GM12878 (cell line): Measurements from ENCODE around the gene INPP4B. TPM values are rescaled to one million over a fixed set of nuclear protein-coding genes. Genes with fewer than 3 reads are reported as not detected.

Experiments
- ATAC-seq: fragments of 200-7000 bp; cut with Tn5 transposase; 3 replicates; pipeline ENCODE4 v1.9.1; 2020; ENCODE audit warnings: mild to moderate bottlenecking, moderate library complexity
- BruUV-seq: library from RNA; stranded (reverse); fragments of 400-500 nt; replicated peaks from 2 replicates; lab custom pipeline; 2021; lab: Mats Ljungman, UMichigan
- CTCF ChIA-PET: fragments of 300-600 bp; sonication (Branson Sonifier 250); formaldehyde crosslinking; extraction: SDS; loops from one replicate; lab custom pipeline; 2021; ENCODE audit warnings: inconsistent platforms; lab: Yijun Ruan, JAX
- POLR2A ChIA-PET: fragments of 350-600 bp; formaldehyde crosslinking; extraction: SDS; loops from one replicate; lab custom pipeline; 2021; ENCODE audit warnings: inconsistent platforms; lab: Charles Lee
- RAD21 ChIA-PET: fragments of 300-600 bp; sonication (Branson Sonifier 250); formaldehyde crosslinking; loops from one replicate; lab custom pipeline; 2023; ENCODE audit warnings: antibody characterized with exemption; ENCODE audit not compliant: unreplicated experiment; lab: Charles Lee
- SMC1A ChIA-PET: fragments of 300-600 bp; sonication (Branson Sonifier 250); formaldehyde crosslinking; loops from one replicate; lab custom pipeline; 2023; ENCODE audit not compliant: unreplicated experiment, uncharacterized antibody; lab: Charles Lee
- DNase-seq: peaks from one replicate; pipeline ENCODE4 v3.0.0-alpha.2; 2011; ENCODE audit warnings: low read depth, low spot score
- FAIRE-seq: peaks from 3 replicates; lab custom pipeline; 2011; peaks lifted over from hg19 to GRCh38; lab: Jason Lieb, UNC
- H2AFZ ChIP-seq: 2 replicates; pipeline ENCODE4 v1.6.0; 2011; ENCODE audit warnings: low read depth, low read length, control low read depth; ENCODE audit not compliant: control insufficient read depth
- H3K27ac ChIP-seq: 2 replicates; pipeline ENCODE4 v1.5.1; 2011; ENCODE audit warnings: control low read depth; ENCODE audit not compliant: control insufficient read depth, insufficient read depth
- H3K27me3 ChIP-seq, 2 experiments: replicated peaks in 1 of 2; 2 replicates each; pipeline versions ENCODE4 v1.6.0 to v1.6.1; 2011; ENCODE audit warnings: low read length in 1 of 2; ENCODE audit not compliant: control insufficient read depth in 2 of 2, insufficient read depth in 2 of 2
- H3K36me3 ChIP-seq, 2 experiments: 2 replicates each; pipeline ENCODE4 v1.5.1; 2011; ENCODE audit warnings: low read length in 1 of 2; ENCODE audit not compliant: control insufficient read depth in 2 of 2, insufficient read depth in 2 of 2
- H3K4me1 ChIP-seq: 2 replicates; pipeline ENCODE4 v1.6.1; 2011; ENCODE audit warnings: mild to moderate bottlenecking, low read length, moderate library complexity, mixed read lengths; ENCODE audit not compliant: control insufficient read depth, insufficient read depth
- H3K4me2 ChIP-seq: 2 replicates; pipeline ENCODE4 v1.6.0; 2011; ENCODE audit warnings: control low read depth; ENCODE audit not compliant: control insufficient read depth, insufficient read depth
- H3K4me3 ChIP-seq: fragments of 200-600 bp; sonication (generic); 2 replicates; pipeline ENCODE4 v1.5.1; 2016
- H3K79me2 ChIP-seq: 2 replicates; pipeline ENCODE4 v1.6.0; 2011; ENCODE audit warnings: low read length; ENCODE audit not compliant: control insufficient read depth, insufficient read depth
- H3K9ac ChIP-seq: 2 replicates; pipeline ENCODE4 v1.8.0; 2011; ENCODE audit warnings: low read length, control low read depth, mixed read lengths; ENCODE audit not compliant: control insufficient read depth, insufficient read depth
- H3K9me3 ChIP-seq: replicated peaks from 3 replicates; pipeline ENCODE4 v1.5.1; 2011; ENCODE audit warnings: mild to moderate bottlenecking, low read length; ENCODE audit not compliant: control insufficient read depth, insufficient read depth
- H4K20me1 ChIP-seq: 2 replicates; pipeline ENCODE4 v1.6.0; 2011; ENCODE audit not compliant: control insufficient read depth, insufficient read depth
- ATF3 ChIP-seq: IDR thresholded peaks from 2 replicates; pipeline ENCODE4 v1.6.1; 2011; ENCODE audit warnings: low read depth, mild to moderate bottlenecking, low read length, moderate library complexity, borderline replicate concordance; ENCODE audit errors: extremely low read depth
- CREM ChIP-seq: IDR thresholded peaks from 2 replicates; pipeline ENCODE4 v1.6.1; 2014; ENCODE audit warnings: antibody characterized with exemption, low read depth
- EP300 ChIP-seq, 2 experiments: fragments of 150-350 bp in 1 of 2; IDR thresholded peaks; 2 replicates each; pipeline ENCODE4 v1.6.1; 2011 to 2012; ENCODE audit warnings: low read depth in 2 of 2, low read length in 2 of 2, borderline replicate concordance in 1 of 2, improper control_type of control experiment in 1 of 2, inconsistent platforms in 1 of 2; ENCODE audit not compliant: control insufficient read depth in 1 of 2
- IKZF2 ChIP-seq, 2 experiments: fragments of 450-650 bp; IDR thresholded peaks; 2 replicates each; pipeline ENCODE4 v1.6.1; 2017; ENCODE audit warnings: mild to moderate bottlenecking in 2 of 2, moderate library complexity in 2 of 2
- JUNB ChIP-seq: IDR thresholded peaks from 2 replicates; pipeline ENCODE4 v1.6.1; 2016; ENCODE audit warnings: antibody characterized with exemption, mild to moderate bottlenecking
- JUND ChIP-seq: IDR thresholded peaks from 2 replicates; pipeline ENCODE4 v1.6.1; 2012; ENCODE audit warnings: low read depth, mild to moderate bottlenecking, low read length, improper control_type of control experiment, moderate library complexity
- NFIC ChIP-seq: IDR thresholded peaks from 2 replicates; pipeline ENCODE4 v1.6.1; 2012; ENCODE audit warnings: low read depth, mild to moderate bottlenecking, inconsistent platforms, low read length, moderate library complexity
- POLR2AphosphoS5 ChIP-seq: IDR thresholded peaks from 2 replicates; pipeline ENCODE4 v1.6.1; 2011; ENCODE audit warnings: mild to moderate bottlenecking, low read length, inconsistent platforms
- RBBP5 ChIP-seq: fragments of 200-600 bp; sonication (generic); conservative IDR thresholded peaks from 2 replicates; pipeline ENCODE4 v1.6.1; 2016
- SREBF2 ChIP-seq: IDR thresholded peaks from 2 replicates; pipeline ENCODE4 v1.6.1; 2012; ENCODE audit warnings: mild to moderate bottlenecking, low read length
- SRF ChIP-seq, 2 experiments: IDR thresholded peaks; 2 replicates each; pipeline ENCODE4 v1.6.1; 2011; ENCODE audit warnings: low read depth in 2 of 2, low read length in 2 of 2, mild to moderate bottlenecking in 1 of 2, moderate library complexity in 1 of 2
- TCF3 ChIP-seq: IDR thresholded peaks from 2 replicates; pipeline ENCODE4 v1.6.1; 2012; ENCODE audit warnings: low read depth, mild to moderate bottlenecking, low read length, borderline replicate concordance; ENCODE audit not compliant: insufficient read depth
- USF1 ChIP-seq: IDR thresholded peaks from 2 replicates; pipeline ENCODE4 v1.6.1; 2011; ENCODE audit warnings: borderline replicate concordance, low read depth, mild to moderate bottlenecking, moderate library complexity, mixed read lengths, low read length; ENCODE audit not compliant: insufficient read depth; ENCODE audit errors: extremely low read length
- ZNF207 ChIP-seq: fragments of 450-650 bp; IDR thresholded peaks from 2 replicates; pipeline ENCODE4 v1.6.1; 2014; ENCODE audit warnings: antibody characterized with exemption, mild to moderate bottlenecking, borderline replicate concordance
- ZNF622 ChIP-seq: fragments of 450-650 bp; IDR thresholded peaks from 2 replicates; pipeline ENCODE4 v1.6.1; 2017; ENCODE audit warnings: mild to moderate bottlenecking, inconsistent platforms
- ZNF687 ChIP-seq: fragments of 450-650 bp; IDR thresholded peaks from 2 replicates; pipeline ENCODE4 v1.6.1; 2017; ENCODE audit warnings: mild to moderate bottlenecking, moderate library complexity
- WGBS: methylation state at CpG from one replicate; pipeline ENCODE4 v1.1.6; 2016; ENCODE audit warnings: low lambda C conversion rate; ENCODE audit not compliant: insufficient replicate concordance, insufficient coverage; ENCODE audit errors: missing lambda C conversion rate; 5-methylcytosine and 5-hydroxymethylcytosine counted together
- in situ Hi-C: fragments of 300-500 bp; cut with MboI; formaldehyde crosslinking; loops from 9 replicates; pipeline ENCODE4 v1.14.3; 2018; ENCODE audit warnings: mixed read lengths
- intact Hi-C: fragments of 100-400 bp; cut with micrococcal nuclease; formaldehyde crosslinking; loops from one replicate; pipeline ENCODE4 v1.14.2; 2022; ENCODE audit not compliant: unreplicated experiment
- polyA plus RNA-seq, 11 experiments: library from polyadenylated mRNA; depleted of rRNA in 4 of 11; unstranded in 6 of 11; stranded (reverse) in 5 of 11; fragments of >200 nt; fragmentation: Nextera tagmentation in 4 of 11; fragmentation: Illumina TruSeq in 1 of 11; extraction: Ambion mirVana in 4 of 11; extraction: Trizol in 1 of 11; gene quantifications; 1 replicate in 1 of 11; 2 replicates in 10 of 11; pipeline versions ENCODE4 v1.2.1 to v1.2.3, GENCODE V29; 2011 to 2016; ENCODE audit warnings: inconsistent platforms in 2 of 11, missing spikeins in 2 of 11, low read depth in 1 of 11
- total RNA-seq, 4 experiments: library from RNA; depleted of rRNA in 3 of 4; stranded (reverse); fragments of >200 nt in 3 of 4; fragmentation: Illumina TruSeq in 1 of 4; extraction: Trizol in 1 of 4; gene quantifications; 2 replicates each; pipeline versions ENCODE4 v1.2.1 to v1.2.3, GENCODE V29; 2013 to 2021

The INPP4B gene
- total and polyA plus RNA-seq, 10 of the 15 experiments (the other 5 are each of a cell fraction or from before 2014, with no cell fraction given) = 0.53 to 11.2 (median 0.95) TPM

GRCh38 chr4:142341268-142341667, 504.8 kb downstream of the INPP4B start (continued):
- TF ChIP-seq CREM (no peak), USF1 (no peak)
- TF ChIP-seq, all 136 proteins: peak for 0

GRCh38 chr4:142339053-142339452, 507.0 kb downstream of the INPP4B start:
- intact Hi-C loops = no loop called here
- Histone ChIP-seq H2AFZ (no peak overlapping the region), H4K20me1 (no peaks in the 10 kb centered on the region), H3K4me1 (no peaks in the 10 kb centered on the region), H3K9ac (no peak overlapping the region), H3K9me3 (no peaks in the 10 kb centered on the region), H3K79me2 (no peaks in the 10 kb centered on the region), H3K27me3 (no peaks in the 10 kb centered on the region), H3K27ac (no peak overlapping the region), H3K36me3 (no peaks in the 10 kb centered on the region), H3K4me2 (no peak overlapping the region), H3K4me3 (no peak overlapping the region)
- RAD21 ChIA-PET = no interaction called here
- in situ Hi-C loops = no loop called here
- SMC1A ChIA-PET = interaction anchor here (0.9 to 7.4 kb wide), 7 partner anchors 8 to 67 kb away, joined by 3 to 63 read pairs (median 10); no protein-coding TSS in a partner anchor
- DNase-seq (no peak), ATAC-seq (peak; percentile 30; the same call in 2 of the 3 replicates), FAIRE-seq (no peak)
- POLR2A ChIA-PET = interaction anchor here (1.1 kb wide), 1 partner anchor 8 kb away, joined by 6 read pairs; no protein-coding TSS in a partner anchor
- CTCF ChIA-PET = interaction anchor here (0.7 to 3.0 kb wide), 4 partner anchors 9 to 34 kb away, joined by 4 to 19 read pairs (median 6); no protein-coding TSS in a partner anchor
- 96% methylated on average over 1 of the region's 1 CpG for WGBS
- BruUV-seq = no TSS peak
- TF ChIP-seq EP300 (IDR thresholded peaks at IDR 0.05; ENCODE audit: borderline replicate concordance in 1 of 2, control insufficient read depth in 1 of 2, low read depth in 2 of 2, low read length in 2 of 2) (no peak), JUND (no peak), ATF3 (no peak), SRF (IDR thresholded peaks at IDR 0.05; ENCODE audit: low read depth in 2 of 2, low read length in 2 of 2) (no peak), ZNF622 (no peak), RBBP5 (no peak), TCF3 (no peak), ZNF687 (no peak), ZNF207 (no peak), JUNB (no peak), NFIC (no peak), SREBF2 (no peak), IKZF2 (IDR thresholded peaks at IDR 0.05) (no peak), POLR2AphosphoS5 (no peak)
